ENCODE measurements around the gene EPN1.

DNA sequence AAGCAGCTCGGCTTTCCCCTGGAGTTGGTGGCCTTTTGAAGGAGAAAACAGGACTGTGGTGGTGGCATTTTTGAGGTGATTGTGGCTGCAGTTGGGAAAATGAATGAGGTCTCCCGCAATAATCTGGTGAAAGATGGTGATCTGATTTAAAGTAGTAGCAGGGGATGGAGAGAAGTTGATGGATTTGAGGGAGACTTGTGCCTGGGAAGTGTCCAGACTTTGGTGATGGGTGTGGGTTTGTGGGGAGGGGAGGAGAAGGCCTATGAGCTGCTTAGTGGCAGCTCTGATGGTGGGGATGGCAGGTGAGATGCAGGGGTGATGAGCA is 4.0 kb upstream of the EPN1 start:
- TF ChIP-seq, protein P1, sequence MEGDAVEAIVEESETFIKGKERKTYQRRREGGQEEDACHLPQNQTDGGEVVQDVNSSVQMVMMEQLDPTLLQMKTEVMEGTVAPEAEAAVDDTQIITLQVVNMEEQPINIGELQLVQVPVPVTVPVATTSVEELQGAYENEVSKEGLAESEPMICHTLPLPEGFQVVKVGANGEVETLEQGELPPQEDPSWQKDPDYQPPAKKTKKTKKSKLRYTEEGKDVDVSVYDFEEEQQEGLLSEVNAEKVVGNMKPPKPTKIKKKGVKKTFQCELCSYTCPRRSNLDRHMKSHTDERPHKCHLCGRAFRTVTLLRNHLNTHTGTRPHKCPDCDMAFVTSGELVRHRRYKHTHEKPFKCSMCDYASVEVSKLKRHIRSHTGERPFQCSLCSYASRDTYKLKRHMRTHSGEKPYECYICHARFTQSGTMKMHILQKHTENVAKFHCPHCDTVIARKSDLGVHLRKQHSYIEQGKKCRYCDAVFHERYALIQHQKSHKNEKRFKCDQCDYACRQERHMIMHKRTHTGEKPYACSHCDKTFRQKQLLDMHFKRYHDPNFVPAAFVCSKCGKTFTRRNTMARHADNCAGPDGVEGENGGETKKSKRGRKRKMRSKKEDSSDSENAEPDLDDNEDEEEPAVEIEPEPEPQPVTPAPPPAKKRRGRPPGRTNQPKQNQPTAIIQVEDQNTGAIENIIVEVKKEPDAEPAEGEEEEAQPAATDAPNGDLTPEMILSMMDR (IDR thresholded peaks at IDR 0.05 in 2 of 3, conservative IDR thresholded peaks at IDR 0.05 in 1 of 3; ENCODE audit: insufficient read depth in 2 of 3, low read depth in 1 of 3, low read length in 3 of 3), result no peak
- TF ChIP-seq BMI1 (IDR thresholded peaks at IDR 0.05; ENCODE audit: low read length), result no peak
- TF ChIP-seq ZNF780A (CRISPR knock-in tag; IDR thresholded peaks at IDR 0.05), result no peak
